HG03521 (cell line): ENCODE measurements around the gene CFL1.

Experiments used
- ATAC-seq: cut with Tn5 transposase; IDR thresholded peaks from one replicate; pipeline ENCODE4 v1.9.1; 2021; ENCODE audit warnings: mild to moderate bottlenecking, moderate library complexity; ENCODE audit not compliant: unreplicated experiment

CFL1 gene

DNA sequence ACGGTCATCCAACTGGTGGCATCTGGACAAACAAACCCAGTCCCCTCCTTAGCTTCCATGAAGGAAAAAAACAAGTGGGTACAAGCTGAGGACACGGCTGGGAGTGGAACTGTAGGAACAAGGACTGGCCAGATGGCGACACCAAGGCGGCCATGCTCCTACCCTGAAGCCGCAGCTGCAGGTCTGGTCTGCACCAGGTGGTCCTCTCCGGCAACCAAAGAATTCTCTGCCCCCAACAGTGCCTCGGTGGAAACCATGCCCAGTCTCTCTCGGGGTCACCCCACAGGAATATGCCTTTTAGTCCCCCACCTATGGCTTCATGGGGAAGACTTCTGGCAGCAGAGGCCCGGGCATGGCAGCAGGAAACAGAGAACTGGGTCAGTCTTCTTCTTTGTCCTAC lies 48.5 kb downstream of the CFL1 start:
- ATAC-seq, result no peak

DNA sequence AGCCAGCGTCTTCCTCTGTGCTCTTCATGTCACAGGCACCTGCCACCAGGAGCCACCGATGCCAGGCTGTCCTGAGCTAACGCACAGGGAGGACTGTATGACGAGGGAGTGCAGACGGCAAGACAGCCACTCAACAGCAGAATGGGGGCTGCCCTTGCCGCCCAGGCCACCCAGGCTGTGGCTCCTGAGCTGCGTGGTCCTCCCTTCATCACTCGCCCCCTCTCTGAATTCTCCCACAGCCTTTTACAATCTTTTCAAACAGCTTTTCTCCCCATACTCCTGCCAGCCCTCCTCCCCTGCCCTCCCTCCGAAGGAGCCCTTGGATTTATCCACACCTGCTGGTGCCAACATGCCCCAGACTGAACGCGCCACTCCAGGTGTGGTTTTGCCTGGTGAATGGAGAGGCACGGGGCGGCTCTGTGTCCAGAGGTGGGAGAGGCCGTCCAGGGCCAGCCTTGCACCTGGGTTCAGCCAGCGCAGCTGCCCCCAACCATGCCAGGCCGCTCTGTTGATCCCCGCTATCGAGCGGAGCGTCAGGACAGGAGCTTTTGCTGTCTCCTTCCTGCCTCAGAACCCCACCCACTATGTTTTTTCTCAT lies 49.1 kb downstream of the CFL1 start:
- ATAC-seq, result no peak

DNA sequence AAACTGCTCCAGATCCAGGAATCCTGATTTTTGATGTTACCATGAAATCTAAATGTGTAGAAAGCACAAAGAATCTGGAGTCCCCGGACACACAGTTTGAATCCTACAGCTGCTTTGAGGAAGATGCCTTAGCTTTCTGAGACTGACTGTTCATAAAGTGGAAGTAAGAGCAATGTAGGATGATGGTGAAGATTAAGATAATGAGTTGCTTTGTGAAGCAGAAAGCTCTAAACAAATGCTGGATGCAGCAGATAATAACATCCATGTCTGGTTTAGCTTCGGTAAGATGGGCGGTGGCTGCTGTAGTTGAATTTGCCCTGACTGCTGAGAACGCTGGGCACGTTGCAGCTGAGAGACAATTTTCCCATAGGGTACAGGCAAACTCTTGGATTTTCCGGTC lies 51.0 kb downstream of the CFL1 start:
- no peak for ATAC-seq
